GM12891 (cell line): ENCODE data around the gene CD276. TPM values are rescaled to one million over a fixed set of nuclear protein-coding genes. Genes with fewer than 3 reads are reported as not detected.
"Not testable (repeated sequence)": the region's sequence is repeated elsewhere in the genome, so short reads cannot be mapped to it uniquely, and the experiment has no call there.

ENCODE experiments used
- DNase-seq: peaks from one replicate; pipeline ENCODE4 v3.0.0; 2011; ENCODE audit warnings: low spot score; ENCODE audit not compliant: insufficient read length
- FAIRE-seq: peaks from 2 replicates; lab custom pipeline; 2011; peaks lifted over from hg19 to GRCh38; lab: Jason Lieb, UNC
- PAX5 ChIP-seq: IDR thresholded peaks from 2 replicates; pipeline ENCODE4 v1.6.1; 2011; ENCODE audit warnings: low read length, moderate library complexity, mild to moderate bottlenecking; ENCODE audit not compliant: insufficient read depth, severe bottlenecking
- POLR2A ChIP-seq: IDR thresholded peaks from 2 replicates; pipeline ENCODE4 v1.6.1; 2011; ENCODE audit warnings: low read depth, low read length, control low read depth
- POLR2AphosphoS5 ChIP-seq: IDR thresholded peaks from 2 replicates; pipeline ENCODE4 v1.6.1; 2011; ENCODE audit warnings: low read depth, low read length, control low read depth
- POU2F2 ChIP-seq: IDR thresholded peaks from 2 replicates; pipeline ENCODE4 v1.6.1; 2011; ENCODE audit warnings: low read depth, mild to moderate bottlenecking, control low read depth, low read length, moderate library complexity
- SPI1 ChIP-seq: IDR thresholded peaks from 2 replicates; pipeline ENCODE4 v1.6.1; 2011; ENCODE audit warnings: low read depth, low read length, control low read depth
- TAF1 ChIP-seq: IDR thresholded peaks from 2 replicates; pipeline ENCODE4 v1.6.1; 2011; ENCODE audit warnings: low read depth, low read length, control low read depth
- polyA plus RNA-seq: library from polyadenylated mRNA; unstranded; fragments of >200 nt; gene quantifications from one replicate; pipeline ENCODE4 v1.2.1, GENCODE V29; 2012; ENCODE audit warnings: low read depth, missing spikeins, inconsistent platforms; ENCODE audit not compliant: missing spikeins

The CD276 gene
- polyA plus RNA-seq = 1.2 TPM

DNA sequence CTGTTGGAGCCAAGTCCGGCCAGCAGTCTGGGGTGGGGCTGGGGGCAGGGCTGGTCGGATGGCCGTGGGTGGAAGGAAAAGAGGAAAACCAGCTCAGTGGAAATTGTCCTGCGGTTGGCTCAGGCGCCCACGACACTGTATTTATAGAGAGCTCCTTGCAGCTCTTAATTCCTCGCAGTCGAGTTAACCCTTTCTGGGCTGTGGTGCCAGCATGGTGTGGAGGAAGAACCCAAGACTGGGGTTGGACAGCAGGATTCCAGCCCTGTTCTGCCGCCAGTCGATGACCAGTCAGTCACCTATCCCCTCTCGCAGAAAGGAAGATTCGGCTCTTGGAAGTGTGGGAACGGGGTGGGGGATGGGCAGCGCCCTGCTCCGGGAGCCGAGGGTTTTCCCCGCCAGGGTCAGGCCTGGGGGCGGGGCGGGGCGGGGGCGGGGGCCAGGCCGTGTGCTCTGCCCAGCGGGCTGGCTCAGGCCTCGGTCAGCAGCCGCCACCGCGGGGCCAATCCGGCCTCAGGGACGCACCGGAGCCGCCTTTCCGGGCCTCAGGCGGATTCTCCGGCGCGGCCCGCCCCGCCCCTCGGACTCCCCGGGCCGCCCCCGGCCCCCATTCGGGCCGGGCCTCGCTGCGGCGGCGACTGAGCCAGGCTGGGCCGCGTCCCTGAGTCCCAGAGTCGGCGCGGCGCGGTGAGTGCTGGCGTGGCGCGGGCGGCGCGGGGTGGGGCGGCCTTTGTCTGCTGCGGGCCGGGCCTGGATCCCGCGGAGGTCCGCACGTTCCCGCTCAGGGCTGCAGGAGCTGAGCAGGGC is at the start of gene CD276:
Gene CD276 (plus strand): TSS at position 607 of the 804 bp plus-strand sequence. CDS start 15,257 bp downstream, outside the sequence.
- DNase-seq (peak; percentile 58), FAIRE-seq (no peak)

DNA sequence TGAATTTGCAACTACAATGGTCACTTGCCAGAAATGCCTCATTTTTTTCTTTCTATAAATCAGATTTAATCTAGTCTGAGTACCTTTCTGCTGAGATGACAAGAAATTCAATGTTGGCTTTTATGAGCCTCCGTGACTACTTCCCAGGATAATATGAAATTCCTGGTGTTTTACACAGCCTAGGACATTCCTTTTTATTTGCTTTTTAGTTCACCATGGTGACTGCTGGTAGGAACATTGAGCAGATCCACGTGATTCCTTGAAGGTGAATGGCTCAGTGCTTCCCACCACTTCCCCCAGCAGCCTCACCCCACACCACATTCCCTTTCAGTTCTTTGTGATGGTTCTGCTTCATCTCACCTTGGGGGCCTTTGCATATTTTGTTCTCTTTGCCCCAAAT is 46.7 kb upstream of the CD276 start:
- peak; percentile 15; the same call in 1 of the 2 replicates for TF ChIP-seq SPI1
- no peak for TF ChIP-seq POLR2AphosphoS5
- TF ChIP-seq POU2F2 = no peak
- no peak for TF ChIP-seq TAF1
- no peak for DNase-seq
- no peak for FAIRE-seq

More for the DNA sequence above, at the start of gene CD276:
- TF ChIP-seq TAF1 = no peak
- no peak for TF ChIP-seq POLR2AphosphoS5
- TF ChIP-seq SPI1 = no peak
- no peak for TF ChIP-seq POU2F2
- TF ChIP-seq POLR2A = no peak
- no peak for TF ChIP-seq PAX5

DNA sequence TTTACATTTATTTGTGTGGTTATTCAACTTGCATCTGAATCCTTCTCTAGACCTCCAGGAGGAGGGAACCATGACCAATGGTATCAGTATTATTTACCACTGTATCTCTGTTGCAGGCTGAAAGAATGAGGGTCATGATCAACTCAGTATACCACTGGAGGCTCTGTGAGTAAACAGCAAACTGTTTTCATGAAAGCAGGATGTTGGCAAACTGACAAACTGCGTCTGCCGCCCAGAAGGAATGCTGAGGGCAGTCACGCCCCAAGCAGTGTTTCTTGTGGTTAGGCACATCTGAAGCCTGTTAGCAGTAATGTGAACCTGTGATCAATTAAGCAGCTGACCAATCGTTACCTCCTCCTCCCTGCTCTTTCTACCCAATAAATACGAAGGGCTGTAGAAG is 44.7 kb upstream of the CD276 start:
- DNase-seq, FAIRE-seq: not testable (repeated sequence)

DNA sequence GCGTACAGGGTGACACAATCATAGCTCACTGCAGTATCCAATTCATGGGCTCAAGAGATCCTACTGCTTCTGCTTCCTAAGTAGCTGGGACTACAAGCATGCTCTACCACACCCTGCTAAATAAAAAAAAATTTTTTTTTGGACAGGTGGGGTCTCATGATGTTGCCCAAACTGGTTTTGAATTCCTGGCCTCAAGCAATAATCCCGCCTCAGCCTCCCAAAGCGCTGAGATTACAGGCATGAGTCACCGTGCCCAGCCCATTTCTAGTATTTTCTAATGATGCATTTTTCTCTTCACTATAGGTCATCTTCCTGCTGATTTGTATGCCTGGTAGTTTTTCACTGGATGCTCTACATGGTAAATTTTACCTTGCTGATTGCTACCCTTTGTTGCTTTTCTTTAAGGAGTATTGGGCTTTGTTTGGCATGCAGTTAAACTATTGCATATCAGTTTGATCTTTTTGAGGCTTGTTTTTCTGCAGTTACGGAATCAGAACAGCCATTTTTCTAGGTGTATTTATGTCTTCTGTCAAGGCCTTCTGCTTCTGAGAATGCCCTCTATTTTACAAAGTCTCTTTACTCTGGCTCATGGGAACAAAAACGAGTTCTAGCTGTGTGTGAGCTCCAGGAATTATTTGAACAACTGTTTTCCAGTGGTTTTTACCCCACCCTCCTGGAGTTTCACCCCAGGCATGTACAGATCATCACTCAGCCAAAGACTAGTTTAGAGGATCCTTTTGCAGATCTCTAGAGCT is 36.7 kb upstream of the CD276 start:
- no peak for FAIRE-seq
- no peak for DNase-seq
- TF ChIP-seq SPI1 = no peak
- no peak for TF ChIP-seq TAF1
- no peak for TF ChIP-seq PAX5
- TF ChIP-seq POLR2A = no peak
- TF ChIP-seq POU2F2 = no peak
- no peak for TF ChIP-seq POLR2AphosphoS5

DNA sequence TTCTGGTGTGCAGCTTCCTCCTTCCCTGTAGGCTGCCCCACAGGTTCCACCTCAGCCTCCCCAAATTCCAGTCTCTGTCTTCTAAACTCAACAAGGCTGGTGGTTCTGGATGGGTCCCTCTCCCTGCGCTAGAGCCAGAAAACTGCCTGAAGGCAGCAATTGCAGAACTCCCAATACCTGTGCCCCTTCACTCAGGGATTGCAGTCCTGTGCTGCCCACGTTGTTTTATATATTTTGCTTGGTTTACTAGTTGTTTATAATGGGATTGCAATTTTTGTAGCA is 36.2 kb upstream of the CD276 start:
- DNase-seq (no peak), FAIRE-seq (no peak)
- TF ChIP-seq TAF1 (no peak), PAX5 (no peak), POLR2A (no peak), POU2F2 (no peak), POLR2AphosphoS5 (no peak), SPI1 (no peak)

DNA sequence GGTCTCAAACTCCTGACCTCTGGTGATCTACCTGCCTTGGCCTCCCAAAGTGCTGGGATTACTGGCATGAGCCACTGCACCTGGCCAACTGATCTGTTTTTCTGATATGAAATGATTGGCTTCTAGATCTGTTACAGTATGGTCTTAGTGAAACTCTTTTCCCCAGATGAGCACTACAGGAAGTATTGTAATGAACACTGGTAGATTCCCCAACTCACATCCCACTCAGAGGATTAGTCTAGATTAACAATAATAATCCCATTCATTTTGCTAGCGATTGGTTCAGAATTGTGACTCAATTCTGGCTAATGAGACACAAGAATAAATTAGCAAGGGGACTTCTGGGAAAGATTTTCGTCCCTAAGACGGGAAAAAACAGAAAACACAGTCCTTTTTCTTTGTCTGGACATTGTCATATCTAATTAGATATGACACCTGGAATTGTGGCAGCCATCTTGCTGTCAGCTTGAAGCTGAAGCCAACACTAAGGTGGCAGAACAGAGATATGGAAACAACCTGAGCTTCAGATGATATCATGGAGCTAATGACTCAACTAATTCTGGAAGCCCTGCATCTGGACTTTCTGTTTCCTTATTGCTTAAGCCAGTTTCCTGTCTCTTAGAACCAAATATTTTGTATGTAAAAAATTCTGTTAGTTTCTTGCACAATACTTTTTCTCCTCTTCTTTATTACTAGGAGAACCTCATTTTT is 33.6 kb upstream of the CD276 start:
- FAIRE-seq (no peak), DNase-seq (no peak)
- TF ChIP-seq POLR2AphosphoS5 = no peak
- TF ChIP-seq TAF1 = no peak
- TF ChIP-seq SPI1 = no peak
- TF ChIP-seq PAX5 = no peak
- no peak for TF ChIP-seq POU2F2
- no peak for TF ChIP-seq POLR2A

DNA sequence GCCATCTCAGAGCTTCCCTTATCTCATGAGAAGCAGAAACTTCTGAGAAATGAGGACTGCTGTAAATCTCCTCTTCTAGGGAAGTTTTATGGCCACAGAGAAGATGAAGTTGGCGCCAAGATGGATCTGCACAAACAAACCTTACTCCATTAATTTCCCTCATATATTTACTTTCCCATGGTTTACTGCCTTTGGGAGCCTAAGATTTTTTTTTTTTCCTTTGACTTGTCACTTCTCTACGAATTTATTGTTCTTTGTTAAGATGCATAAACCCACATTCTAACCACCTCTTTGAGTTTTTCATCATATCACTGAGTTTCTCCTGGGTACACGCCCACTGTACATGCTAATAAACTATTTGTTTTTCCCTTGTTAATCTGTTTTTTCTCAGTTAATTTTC is 29.5 kb upstream of the CD276 start:
- DNase-seq = no peak
- TF ChIP-seq TAF1 (no peak), PAX5 (no peak), SPI1 (no peak), POLR2AphosphoS5 (no peak), POU2F2 (no peak), POLR2A (no peak)
- no peak for FAIRE-seq

DNA sequence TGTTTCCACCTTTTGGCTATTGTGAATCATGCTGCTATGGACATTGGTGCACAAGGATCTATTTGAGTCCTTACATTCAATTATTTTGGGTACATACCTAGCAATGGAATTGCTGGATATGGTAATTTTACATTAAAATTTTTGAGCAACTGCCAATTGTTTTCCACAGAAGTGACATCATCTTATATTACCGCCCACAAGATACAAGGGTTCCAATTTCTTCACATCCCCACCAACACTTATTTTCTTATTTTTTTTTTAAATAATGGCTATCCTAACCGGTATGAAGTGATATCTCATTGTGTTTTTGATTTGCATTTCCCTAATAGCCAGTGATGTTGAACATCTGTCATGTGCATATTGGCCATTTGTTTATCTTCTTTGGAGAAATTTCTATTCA is 28.5 kb upstream of the CD276 start:
- no peak for FAIRE-seq
- no peak for DNase-seq
- TF ChIP-seq POLR2AphosphoS5 = no peak
- TF ChIP-seq SPI1 = no peak
- no peak for TF ChIP-seq POLR2A
- TF ChIP-seq PAX5 = no peak

DNA sequence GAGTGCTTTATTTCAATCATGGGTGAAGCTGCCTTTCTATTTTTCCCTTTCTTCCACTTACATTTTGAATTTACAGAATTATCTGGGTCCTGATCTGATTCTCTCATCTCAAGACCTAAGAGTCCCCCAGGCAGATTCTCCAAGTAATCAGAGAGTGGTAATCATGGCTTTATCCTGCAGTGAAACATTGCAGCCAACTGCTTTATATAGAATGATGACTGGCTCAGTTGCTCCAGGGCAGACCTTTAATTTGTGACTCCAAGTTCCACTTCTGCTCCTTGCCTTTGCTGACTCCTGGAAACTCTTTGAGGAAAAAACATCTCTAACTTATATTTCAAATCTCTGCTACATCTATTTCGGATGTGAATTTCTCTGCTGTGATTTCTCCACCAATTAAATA is 25.5 kb upstream of the CD276 start:
- no peak for FAIRE-seq
- no peak for DNase-seq

More for the DNA sequence above, 25.5 kb upstream of the CD276 start:
- TF ChIP-seq POLR2AphosphoS5 (no peak), POU2F2 (no peak), POLR2A (no peak), SPI1 (no peak), PAX5 (no peak), TAF1 (no peak)
